GM12865 (cell line): Measurements from ENCODE around the gene PHF1.

Experiments
- DNase-seq: peaks from one replicate; pipeline ENCODE4 v3.0.0; 2010; ENCODE audit warnings: low read depth
- H3K4me3 ChIP-seq: 2 replicates; pipeline ENCODE4 v1.5.1; 2011; ENCODE audit warnings: mild to moderate bottlenecking, low read depth, low read length, control low read depth
- CTCF ChIP-seq: IDR thresholded peaks from 2 replicates; pipeline ENCODE4 v1.5.1; 2011; ENCODE audit warnings: low read length, control low read depth, low read depth, inconsistent platforms; ENCODE audit not compliant: insufficient read depth; ENCODE audit errors: missing control alignments

PHF1 gene

DNA sequence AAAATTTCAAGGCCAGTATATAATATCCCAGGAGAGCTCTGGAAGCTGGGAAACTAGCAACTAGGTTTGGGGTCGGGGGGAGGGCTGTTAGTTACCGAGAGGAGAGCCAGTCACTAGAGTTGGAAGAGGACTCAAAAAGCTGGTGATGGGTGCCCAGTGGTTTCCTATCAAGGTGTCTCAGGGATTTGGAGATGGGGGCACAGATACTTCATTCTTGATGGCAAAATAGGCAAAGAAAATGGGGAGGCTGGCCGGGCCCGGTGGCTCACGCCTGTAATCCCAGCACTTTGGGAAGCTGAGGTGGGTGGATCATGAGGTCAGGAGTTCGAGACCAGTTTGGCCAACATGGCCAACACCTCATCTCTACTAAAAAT lies 805 bp downstream of the PHF1 start:
- TF ChIP-seq CTCF: no peak
- no peak for DNase-seq
- H3K4me3 ChIP-seq: peak overlapping the region; percentile 75

- TF ChIP-seq CTCF: no peak
- no peak for DNase-seq
- H3K4me3 ChIP-seq: no peak overlapping the region
Measured at GRCh38 chr6:33412140-33413009, 1.6 kb downstream of the PHF1 start.

- TF ChIP-seq CTCF: no peak
- no peak for DNase-seq
- no peak overlapping the region for H3K4me3 ChIP-seq
Measured at GRCh38 chr6:33413241-33414120, 2.7 kb downstream of the PHF1 start.

- DNase-seq: no peak
- TF ChIP-seq CTCF: peak; percentile 46
- no peak overlapping the region for H3K4me3 ChIP-seq
Measured at GRCh38 chr6:33414592-33415271, 3.9 kb downstream of the PHF1 start.

DNA sequence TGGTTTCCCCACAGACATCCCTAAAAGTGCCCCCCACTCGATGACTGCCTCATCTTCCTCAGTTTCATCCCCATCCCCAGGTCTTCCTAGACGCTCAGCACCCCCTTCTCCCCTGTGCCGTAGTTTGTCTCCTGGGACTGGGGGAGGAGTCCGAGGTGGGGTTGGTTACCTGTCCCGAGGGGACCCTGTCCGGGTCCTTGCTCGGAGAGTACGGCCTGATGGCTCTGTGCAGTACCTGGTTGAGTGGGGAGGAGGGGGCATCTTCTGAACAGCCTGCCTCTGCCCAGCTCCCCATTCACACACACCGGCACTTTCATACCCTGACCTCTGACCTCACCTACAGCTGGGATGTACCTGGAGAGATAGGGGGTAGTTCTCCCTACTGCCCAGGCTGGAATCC lies 5.0 kb downstream of the PHF1 start:
- no peak for TF ChIP-seq CTCF
- no peak for DNase-seq
- H3K4me3 ChIP-seq: peak overlapping the region; percentile 79

GRCh38 chr6:33416386-33417127 lies 5.7 kb downstream of the PHF1 start:
- TF ChIP-seq CTCF: no peak
- peak; percentile 80 for DNase-seq
- peak overlapping the region; percentile 79 for H3K4me3 ChIP-seq
